ENCODE measurements around the gene ICAM3.

The ICAM3 gene

DNA sequence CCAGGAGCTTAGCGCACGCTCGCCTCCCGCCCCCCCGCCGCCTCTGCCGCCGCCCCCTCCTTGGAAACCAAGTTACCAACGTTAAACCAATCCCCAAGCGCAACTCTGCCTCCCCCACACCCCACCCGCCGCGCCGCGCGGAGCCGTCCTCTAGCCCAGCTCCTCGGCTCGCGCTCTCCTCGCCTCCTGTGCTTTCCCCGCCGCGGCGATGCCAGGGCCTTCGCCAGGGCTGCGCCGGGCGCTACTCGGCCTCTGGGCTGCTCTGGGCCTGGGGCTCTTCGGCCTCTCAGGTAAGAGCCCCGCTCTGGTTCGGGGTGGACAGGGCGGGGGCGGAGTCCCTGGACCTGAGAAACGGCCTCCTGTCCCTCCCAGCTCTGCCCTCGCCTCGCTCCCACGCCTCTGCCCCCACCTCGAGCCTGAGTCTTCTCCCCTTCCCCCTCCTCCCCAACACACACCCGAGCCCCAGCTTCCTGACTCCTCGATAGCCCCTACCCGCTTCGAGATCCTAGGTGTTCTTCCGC is 49.5 kb downstream of the ICAM3 start, which contains the start of gene ICAM5:
Gene ICAM5, plus strand, starts transcription at position 117 of the 521 bp plus-strand sequence. Its CDS starts 92 bp downstream, at position 209.
- 2 to 3% methylated on average over 24 to 39 of the region's 45 CpGs for WGBS, 2 experiments (ENCODE audit: insufficient coverage in 2 of 2)
- H3K27ac ChIP-seq (ENCODE audit: low read depth, low read length, severe bottlenecking), result no peak within 1 kb of the TSS
- peak within 1 kb of the TSS; percentile 24 for H3K4me3 ChIP-seq (ENCODE audit: extremely low read depth, insufficient read depth, low read length, poor library complexity, severe bottlenecking)
- no peaks in the 10 kb centered on the region for H3K36me3 ChIP-seq (ENCODE audit: control insufficient read depth, insufficient read depth, low read length)
- no peaks in the 10 kb centered on the region for H3K9me3 ChIP-seq (ENCODE audit: control insufficient read depth, low read length)
- peaks cover 14% of the 10 kb centered on the region for H3K4me1 ChIP-seq (ENCODE audit: control insufficient read depth, insufficient read depth, low read length, poor library complexity, severe bottlenecking)

DNA sequence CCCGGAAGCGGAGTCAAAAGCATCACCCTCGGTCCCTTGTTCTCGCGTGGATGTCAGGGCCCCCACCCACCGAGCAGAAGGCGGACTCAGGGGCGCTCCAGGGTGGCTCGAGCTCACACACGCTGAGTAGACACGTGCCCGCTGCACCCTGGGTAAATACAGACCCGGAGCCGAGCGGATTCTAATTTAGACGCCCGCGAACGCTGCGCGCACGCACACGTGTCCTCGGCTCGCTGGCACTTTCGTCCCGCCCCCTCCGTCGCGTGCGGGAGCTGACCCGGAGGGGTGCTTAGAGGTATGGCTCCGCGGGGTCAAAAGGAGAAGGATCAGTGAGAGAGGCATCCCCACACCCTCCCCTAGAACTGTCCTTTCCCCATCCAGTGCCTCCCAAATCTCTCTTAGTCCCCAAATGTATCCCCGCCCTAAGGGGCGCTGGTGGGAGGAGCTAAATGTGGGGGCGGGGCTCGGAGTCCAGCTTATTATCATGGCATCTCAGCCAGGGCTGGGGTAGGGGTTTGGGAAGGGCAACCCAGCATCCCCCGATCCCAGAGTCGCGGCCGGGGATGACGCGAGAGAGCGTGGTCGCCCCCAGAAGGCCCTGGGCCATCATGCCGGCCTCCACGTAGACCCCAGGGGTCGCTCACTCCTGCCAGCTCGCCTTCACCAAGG is 50.1 kb downstream of the ICAM3 start:
- Histone ChIP-seq H3K4me1 (ENCODE audit: control insufficient read depth, insufficient read depth, low read length, poor library complexity, severe bottlenecking) (peaks cover 14% of the 10 kb centered on the region), H3K4me3 (ENCODE audit: extremely low read depth, insufficient read depth, low read length, poor library complexity, severe bottlenecking) (peak overlapping the region; percentile 24), H3K36me3 (ENCODE audit: control insufficient read depth, insufficient read depth, low read length) (no peaks in the 10 kb centered on the region), H3K9me3 (ENCODE audit: control insufficient read depth, low read length) (no peaks in the 10 kb centered on the region), H3K27ac (ENCODE audit: low read depth, low read length, severe bottlenecking) (no peak overlapping the region)
- 2 to 4% methylated on average over 28 to 44 of the region's 50 CpGs for WGBS, 2 experiments (ENCODE audit: insufficient coverage in 2 of 2)

- H3K4me3 ChIP-seq (ENCODE audit: extremely low read depth, insufficient read depth, low read length, poor library complexity, severe bottlenecking), result peak overlapping the region; percentile 24
These were observed 50.7 kb downstream of the ICAM3 start for GRCh38 chr19:10288662-10289166.

GRCh38 chr19:10286803-10287737 is 52.4 kb downstream of the ICAM3 start, which contains the start of gene ICAM4:
TSS of gene ICAM4 (plus strand) at chr19:10286955. CDS start at chr19:10287013, 58 bp downstream.
- Histone ChIP-seq H3K9me3 (ENCODE audit: control insufficient read depth, low read length) (no peaks in the 10 kb centered on the region), H3K4me1 (ENCODE audit: control insufficient read depth, insufficient read depth, low read length, poor library complexity, severe bottlenecking) (peaks cover 14% of the 10 kb centered on the region), H3K27ac (ENCODE audit: low read depth, low read length, severe bottlenecking) (no peak within 1 kb of the TSS), H3K36me3 (ENCODE audit: control insufficient read depth, insufficient read depth, low read length) (no peaks in the 10 kb centered on the region), H3K4me3 (ENCODE audit: extremely low read depth, insufficient read depth, low read length, poor library complexity, severe bottlenecking) (peak within 1 kb of the TSS; percentile 24)
- WGBS, 2 experiments (ENCODE audit: insufficient coverage in 2 of 2), result 9% methylated on average over 49 to 51 of the region's 59 CpGs

More at GRCh38 chr19:10288662-10289166, 50.7 kb downstream of the ICAM3 start:
- peaks cover 14% of the 10 kb centered on the region for H3K4me1 ChIP-seq (ENCODE audit: control insufficient read depth, insufficient read depth, low read length, poor library complexity, severe bottlenecking)
- no peaks in the 10 kb centered on the region for H3K9me3 ChIP-seq (ENCODE audit: control insufficient read depth, low read length)
- H3K36me3 ChIP-seq (ENCODE audit: control insufficient read depth, insufficient read depth, low read length), result no peaks in the 10 kb centered on the region
- WGBS, 2 experiments (ENCODE audit: insufficient coverage in 2 of 2), result 3 to 6% methylated on average over 13 to 16 of the region's 23 CpGs
- no peak overlapping the region for H3K27ac ChIP-seq (ENCODE audit: low read depth, low read length, severe bottlenecking)

GRCh38 chr19:10285393-10285792 is 54.0 kb downstream of the ICAM3 start:
- no peaks in the 10 kb centered on the region for H3K36me3 ChIP-seq (ENCODE audit: control insufficient read depth, insufficient read depth, low read length)
- no peak overlapping the region for H3K4me3 ChIP-seq (ENCODE audit: extremely low read depth, insufficient read depth, low read length, poor library complexity, severe bottlenecking)
- WGBS, 2 experiments (ENCODE audit: insufficient coverage in 2 of 2), result 88 to 100% methylated on average over 1 to 3 of the region's 4 CpGs
- no peak overlapping the region for H3K27ac ChIP-seq (ENCODE audit: low read depth, low read length, severe bottlenecking)
- H3K4me1 ChIP-seq (ENCODE audit: control insufficient read depth, insufficient read depth, low read length, poor library complexity, severe bottlenecking), result peaks cover 2% of the 10 kb centered on the region
- H3K9me3 ChIP-seq (ENCODE audit: control insufficient read depth, low read length), result no peaks in the 10 kb centered on the region

DNA sequence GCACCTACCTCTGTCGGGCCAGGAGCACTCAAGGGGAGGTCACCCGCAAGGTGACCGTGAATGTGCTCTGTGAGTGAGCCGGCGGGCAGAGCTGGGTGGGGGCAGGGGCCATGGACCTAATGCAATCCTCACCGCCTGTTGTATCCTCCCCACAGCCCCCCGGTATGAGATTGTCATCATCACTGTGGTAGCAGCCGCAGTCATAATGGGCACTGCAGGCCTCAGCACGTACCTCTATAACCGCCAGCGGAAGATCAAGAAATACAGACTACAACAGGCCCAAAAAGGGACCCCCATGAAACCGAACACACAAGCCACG is 54.5 kb downstream of the ICAM3 start:
- no peak overlapping the region for H3K27ac ChIP-seq (ENCODE audit: low read depth, low read length, severe bottlenecking)
- H3K36me3 ChIP-seq (ENCODE audit: control insufficient read depth, insufficient read depth, low read length), result no peaks in the 10 kb centered on the region
- no peak overlapping the region for H3K4me3 ChIP-seq (ENCODE audit: extremely low read depth, insufficient read depth, low read length, poor library complexity, severe bottlenecking)
- H3K9me3 ChIP-seq (ENCODE audit: control insufficient read depth, low read length), result no peaks in the 10 kb centered on the region
- WGBS, 2 experiments (ENCODE audit: insufficient coverage in 2 of 2), result 96 to 99% methylated on average over 13 of the region's 13 CpGs
- H3K4me1 ChIP-seq (ENCODE audit: control insufficient read depth, insufficient read depth, low read length, poor library complexity, severe bottlenecking), result no peaks in the 10 kb centered on the region

GRCh38 chr19:10284065-10284959 is 55.1 kb downstream of the ICAM3 start:
- no peak overlapping the region for H3K4me3 ChIP-seq (ENCODE audit: extremely low read depth, insufficient read depth, low read length, poor library complexity, severe bottlenecking)
- H3K4me1 ChIP-seq (ENCODE audit: control insufficient read depth, insufficient read depth, low read length, poor library complexity, severe bottlenecking), result no peaks in the 10 kb centered on the region
- 95% methylated on average over 30 to 32 of the region's 34 CpGs for WGBS, 2 experiments (ENCODE audit: insufficient coverage in 2 of 2)
- H3K36me3 ChIP-seq (ENCODE audit: control insufficient read depth, insufficient read depth, low read length), result no peaks in the 10 kb centered on the region
- H3K27ac ChIP-seq (ENCODE audit: low read depth, low read length, severe bottlenecking), result no peak overlapping the region
- H3K9me3 ChIP-seq (ENCODE audit: control insufficient read depth, low read length), result no peaks in the 10 kb centered on the region

Data from mesodermal cell (in vitro differentiated cells).